ENCODE results near the gene RALGPS1.

RALGPS1 gene

GRCh38 chr9:127185931-127186781 lies 271.6 kb downstream of the RALGPS1 start:
- Histone ChIP-seq H3K4me3 (ENCODE audit: low read length) (no peak overlapping the region), H3K9ac (ENCODE audit: low read length) (no peak overlapping the region), H3K27ac (ENCODE audit: low read depth, low read length) (peak overlapping the region; percentile 86), H3K27me3 (ENCODE audit: control insufficient read depth, insufficient read depth, low read length) (no peaks in the 10 kb centered on the region), H3K36me3 (ENCODE audit: control insufficient read depth, insufficient read depth, low read length) (no peaks in the 10 kb centered on the region), H3K4me1 (ENCODE audit: control insufficient read depth, insufficient read depth, low read length) (peaks cover 40% of the 10 kb centered on the region)

GRCh38 chr9:127186806-127187205 lies 272.2 kb downstream of the RALGPS1 start:
- Histone ChIP-seq H3K27ac (ENCODE audit: low read depth, low read length) (peak overlapping the region; percentile 86), H3K4me1 (ENCODE audit: control insufficient read depth, insufficient read depth, low read length) (peaks cover 40% of the 10 kb centered on the region), H3K9ac (ENCODE audit: low read length) (no peak overlapping the region), H3K27me3 (ENCODE audit: control insufficient read depth, insufficient read depth, low read length) (no peaks in the 10 kb centered on the region), H3K36me3 (ENCODE audit: control insufficient read depth, insufficient read depth, low read length) (no peaks in the 10 kb centered on the region), H3K4me3 (ENCODE audit: low read length) (no peak overlapping the region)

- Histone ChIP-seq H3K27ac (ENCODE audit: low read depth, low read length) (peak overlapping the region; percentile 86), H3K4me3 (ENCODE audit: low read length) (no peak overlapping the region), H3K27me3 (ENCODE audit: control insufficient read depth, insufficient read depth, low read length) (no peaks in the 10 kb centered on the region), H3K36me3 (ENCODE audit: control insufficient read depth, insufficient read depth, low read length) (no peaks in the 10 kb centered on the region), H3K4me1 (ENCODE audit: control insufficient read depth, insufficient read depth, low read length) (peaks cover 40% of the 10 kb centered on the region), H3K9ac (ENCODE audit: low read length) (no peak overlapping the region)
These were observed 272.8 kb downstream of the RALGPS1 start for GRCh38 chr9:127187231-127187956.

GRCh38 chr9:127188396-127188795 lies 273.8 kb downstream of the RALGPS1 start:
- Histone ChIP-seq H3K9ac (ENCODE audit: low read length) (no peak overlapping the region), H3K4me1 (ENCODE audit: control insufficient read depth, insufficient read depth, low read length) (peaks cover 40% of the 10 kb centered on the region)

GRCh38 chr9:127189628-127190027 lies 275.0 kb downstream of the RALGPS1 start:
- H3K9ac ChIP-seq (ENCODE audit: low read length): no peak overlapping the region

More at GRCh38 chr9:127188396-127188795, 273.8 kb downstream of the RALGPS1 start:
- Histone ChIP-seq H3K36me3 (ENCODE audit: control insufficient read depth, insufficient read depth, low read length) (no peaks in the 10 kb centered on the region), H3K27ac (ENCODE audit: low read depth, low read length) (no peak overlapping the region), H3K4me3 (ENCODE audit: low read length) (no peak overlapping the region), H3K27me3 (ENCODE audit: control insufficient read depth, insufficient read depth, low read length) (no peaks in the 10 kb centered on the region)

GRCh38 chr9:127192744-127193143 lies 278.2 kb downstream of the RALGPS1 start:
- Histone ChIP-seq H3K4me1 (ENCODE audit: control insufficient read depth, insufficient read depth, low read length) (peaks cover 11% of the 10 kb centered on the region), H3K9ac (ENCODE audit: low read length) (no peak overlapping the region), H3K4me3 (ENCODE audit: low read length) (no peak overlapping the region), H3K27me3 (ENCODE audit: control insufficient read depth, insufficient read depth, low read length) (no peaks in the 10 kb centered on the region), H3K27ac (ENCODE audit: low read depth, low read length) (no peak overlapping the region), H3K36me3 (ENCODE audit: control insufficient read depth, insufficient read depth, low read length) (no peaks in the 10 kb centered on the region)

More at GRCh38 chr9:127189628-127190027, 275.0 kb downstream of the RALGPS1 start:
- Histone ChIP-seq H3K4me3 (ENCODE audit: low read length) (no peak overlapping the region), H3K36me3 (ENCODE audit: control insufficient read depth, insufficient read depth, low read length) (no peaks in the 10 kb centered on the region), H3K4me1 (ENCODE audit: control insufficient read depth, insufficient read depth, low read length) (peaks cover 36% of the 10 kb centered on the region), H3K27me3 (ENCODE audit: control insufficient read depth, insufficient read depth, low read length) (no peaks in the 10 kb centered on the region), H3K27ac (ENCODE audit: low read depth, low read length) (no peak overlapping the region)

- no peaks in the 10 kb centered on the region for H3K36me3 ChIP-seq (ENCODE audit: control insufficient read depth, insufficient read depth, low read length)
- no peak overlapping the region for H3K27ac ChIP-seq (ENCODE audit: low read depth, low read length)
- H3K4me1 ChIP-seq (ENCODE audit: control insufficient read depth, insufficient read depth, low read length): peaks cover 11% of the 10 kb centered on the region
- H3K4me3 ChIP-seq (ENCODE audit: low read length): no peak overlapping the region
- H3K27me3 ChIP-seq (ENCODE audit: control insufficient read depth, insufficient read depth, low read length): no peaks in the 10 kb centered on the region
- no peak overlapping the region for H3K9ac ChIP-seq (ENCODE audit: low read length)
These were observed 278.9 kb downstream of the RALGPS1 start for GRCh38 chr9:127193483-127193882.

GRCh38 chr9:127194881-127195713 lies 280.5 kb downstream of the RALGPS1 start:
- no peaks in the 10 kb centered on the region for H3K36me3 ChIP-seq (ENCODE audit: control insufficient read depth, insufficient read depth, low read length)
- H3K4me3 ChIP-seq (ENCODE audit: low read length): no peak overlapping the region
- no peaks in the 10 kb centered on the region for H3K27me3 ChIP-seq (ENCODE audit: control insufficient read depth, insufficient read depth, low read length)
- H3K4me1 ChIP-seq (ENCODE audit: control insufficient read depth, insufficient read depth, low read length): peaks cover 17% of the 10 kb centered on the region
- no peak overlapping the region for H3K27ac ChIP-seq (ENCODE audit: low read depth, low read length)
- no peak overlapping the region for H3K9ac ChIP-seq (ENCODE audit: low read length)

- Histone ChIP-seq H3K36me3 (ENCODE audit: control insufficient read depth, insufficient read depth, low read length) (no peaks in the 10 kb centered on the region), H3K27me3 (ENCODE audit: control insufficient read depth, insufficient read depth, low read length) (no peaks in the 10 kb centered on the region), H3K9ac (ENCODE audit: low read length) (no peak overlapping the region), H3K4me1 (ENCODE audit: control insufficient read depth, insufficient read depth, low read length) (peaks cover 17% of the 10 kb centered on the region), H3K27ac (ENCODE audit: low read depth, low read length) (no peak overlapping the region), H3K4me3 (ENCODE audit: low read length) (no peak overlapping the region)
These were observed 281.6 kb downstream of the RALGPS1 start for GRCh38 chr9:127195976-127196825.

GRCh38 chr9:127196826-127197145 lies 282.2 kb downstream of the RALGPS1 start:
- H3K27ac ChIP-seq (ENCODE audit: low read depth, low read length): no peak overlapping the region
- H3K27me3 ChIP-seq (ENCODE audit: control insufficient read depth, insufficient read depth, low read length): no peaks in the 10 kb centered on the region
- H3K36me3 ChIP-seq (ENCODE audit: control insufficient read depth, insufficient read depth, low read length): no peaks in the 10 kb centered on the region
- H3K9ac ChIP-seq (ENCODE audit: low read length): no peak overlapping the region
- no peak overlapping the region for H3K4me3 ChIP-seq (ENCODE audit: low read length)
- peaks cover 17% of the 10 kb centered on the region for H3K4me1 ChIP-seq (ENCODE audit: control insufficient read depth, insufficient read depth, low read length)

- Histone ChIP-seq H3K27me3 (ENCODE audit: control insufficient read depth, insufficient read depth, low read length) (no peaks in the 10 kb centered on the region), H3K9ac (ENCODE audit: low read length) (no peak overlapping the region), H3K4me1 (ENCODE audit: control insufficient read depth, insufficient read depth, low read length) (peaks cover 19% of the 10 kb centered on the region), H3K36me3 (ENCODE audit: control insufficient read depth, insufficient read depth, low read length) (no peaks in the 10 kb centered on the region), H3K27ac (ENCODE audit: low read depth, low read length) (peak overlapping the region; percentile 66), H3K4me3 (ENCODE audit: low read length) (no peak overlapping the region)
These were observed 282.7 kb downstream of the RALGPS1 start for GRCh38 chr9:127197186-127197860.
